ENCODE data around the gene CALD1. TPM values are rescaled to one million over a fixed set of nuclear protein-coding genes. Genes with fewer than 3 reads are reported as not detected.

Gene CALD1
- total RNA-seq = 0.50 and 0.82 TPM in 2 replicates

GRCh38 chr7:134778941-134779740 is at the start of gene CALD1:
Gene CALD1, plus strand, starts transcription at chr7:134779634. Its CDS starts 88,100 bp downstream, at chr7:134867734.
- intact Hi-C loops (cut with micrococcal nuclease) = no loop called here

GRCh38 chr7:134729895-134730294 is 49.5 kb upstream of the CALD1 start:
- intact Hi-C loops (cut with micrococcal nuclease) = no loop called here

GRCh38 chr7:134730411-134730829 is 49.0 kb upstream of the CALD1 start:
- intact Hi-C loops (cut with micrococcal nuclease) = no loop called here

- intact Hi-C loops (cut with micrococcal nuclease) = no loop called here
These were observed 47.8 kb upstream of the CALD1 start for GRCh38 chr7:134731616-134732015.

- intact Hi-C loops (cut with micrococcal nuclease) = no loop called here
These were observed 46.7 kb upstream of the CALD1 start for GRCh38 chr7:134732728-134733127.

GRCh38 chr7:134736381-134736780 is 43.1 kb upstream of the CALD1 start:
- intact Hi-C loops (cut with micrococcal nuclease) = loop anchor here (5.0 kb wide), 1 partner anchor 89 kb away; the partner anchor contains the start of gene BPGM

GRCh38 chr7:134737566-134738345 is 41.7 kb upstream of the CALD1 start:
- intact Hi-C loops (cut with micrococcal nuclease) = loop anchor here (2.0 to 5.0 kb wide), 2 partner anchors 27 to 90 kb away; partner anchors contain the start of gene BPGM

- intact Hi-C loops (cut with micrococcal nuclease) = loop anchor here (2.0 to 5.0 kb wide), 2 partner anchors 29 to 92 kb away; partner anchors contain the start of gene BPGM
These were observed 40.1 kb upstream of the CALD1 start for GRCh38 chr7:134739362-134739761.

- intact Hi-C loops (cut with micrococcal nuclease) = no loop called here
These were observed 39.1 kb upstream of the CALD1 start for GRCh38 chr7:134740376-134740775.

- intact Hi-C loops (cut with micrococcal nuclease) = no loop called here
These were observed 37.4 kb upstream of the CALD1 start for GRCh38 chr7:134741907-134742635.

GRCh38 chr7:134742688-134743350 is 36.6 kb upstream of the CALD1 start:
- intact Hi-C loops (cut with micrococcal nuclease) = no loop called here

GRCh38 chr7:134744569-134744968 is 34.9 kb upstream of the CALD1 start:
- intact Hi-C loops (cut with micrococcal nuclease) = no loop called here

- intact Hi-C loops (cut with micrococcal nuclease) = no loop called here
These were observed 32.1 kb upstream of the CALD1 start for GRCh38 chr7:134747326-134747725.

- intact Hi-C loops (cut with micrococcal nuclease) = loop anchor here (1.0 to 5.0 kb wide), 2 partner anchors 38 to 117 kb away; no protein-coding TSS in a partner anchor
These were observed 29.1 kb upstream of the CALD1 start for GRCh38 chr7:134750083-134751062.

- intact Hi-C loops (cut with micrococcal nuclease) = loop anchor here (5.0 kb wide), 1 partner anchor 40 kb away; no protein-coding TSS in a partner anchor
These were observed 27.3 kb upstream of the CALD1 start for GRCh38 chr7:134752006-134752760.

- intact Hi-C loops (cut with micrococcal nuclease) = loop anchor here (1.0 to 5.0 kb wide), 3 partner anchors 65 to 197 kb away; no protein-coding TSS in a partner anchor
These were observed 23.9 kb upstream of the CALD1 start for GRCh38 chr7:134755422-134756022.

GRCh38 chr7:134757938-134758337 is 21.5 kb upstream of the CALD1 start:
- intact Hi-C loops (cut with micrococcal nuclease) = loop anchor here (5.0 kb wide), 1 partner anchor 194 kb away; no protein-coding TSS in a partner anchor

GRCh38 chr7:134758981-134759380 is 20.5 kb upstream of the CALD1 start:
- intact Hi-C loops (cut with micrococcal nuclease) = loop anchor here (5.0 kb wide), 1 partner anchor 193 kb away; no protein-coding TSS in a partner anchor
